HG03097 (cell line): ENCODE data around the gene AGAP3.

ENCODE experiments used
- ATAC-seq: cut with Tn5 transposase; IDR thresholded peaks from one replicate; pipeline ENCODE4 v1.9.1; 2021; ENCODE audit not compliant: unreplicated experiment, low FRiP score

AGAP3 gene

DNA sequence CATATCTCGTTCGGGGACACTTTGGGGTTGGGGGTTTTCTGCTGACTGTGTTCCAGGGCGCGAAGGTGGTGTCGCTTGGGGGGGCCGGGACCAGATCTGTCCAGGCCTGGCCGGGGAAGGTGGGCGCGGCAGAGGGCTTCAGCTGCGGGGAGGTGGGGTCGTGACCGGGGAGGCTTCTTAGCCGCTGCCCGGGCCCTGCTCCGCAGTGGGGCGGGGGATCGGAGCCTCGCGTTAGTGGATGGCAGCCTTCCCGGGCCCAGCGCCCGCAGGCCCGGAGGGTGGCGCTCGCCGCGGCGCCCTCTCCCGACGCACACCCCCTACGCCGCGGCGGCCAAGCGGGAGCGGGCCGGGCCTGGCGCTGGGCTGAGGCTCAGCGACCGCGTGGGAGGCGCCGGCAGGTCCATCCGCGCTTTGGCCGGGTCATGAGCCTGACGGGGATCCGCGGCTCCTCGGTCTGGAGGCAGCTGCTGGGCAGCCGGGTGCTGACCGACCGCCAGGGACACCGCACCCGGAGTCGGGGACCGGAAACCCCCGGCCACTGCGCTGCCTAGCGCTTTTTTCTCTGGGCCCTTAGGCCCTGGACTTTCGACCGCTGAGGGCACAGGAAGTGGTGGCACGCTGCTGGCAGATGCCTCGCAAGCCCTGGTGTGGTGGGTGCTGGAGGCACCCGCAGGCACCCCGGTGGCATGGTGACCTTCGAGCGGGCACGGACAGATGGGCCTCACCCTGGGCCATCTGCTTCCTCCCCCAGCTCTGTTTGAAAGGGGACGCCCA is 1.2 kb downstream of the AGAP3 start:
- no peak for ATAC-seq

DNA sequence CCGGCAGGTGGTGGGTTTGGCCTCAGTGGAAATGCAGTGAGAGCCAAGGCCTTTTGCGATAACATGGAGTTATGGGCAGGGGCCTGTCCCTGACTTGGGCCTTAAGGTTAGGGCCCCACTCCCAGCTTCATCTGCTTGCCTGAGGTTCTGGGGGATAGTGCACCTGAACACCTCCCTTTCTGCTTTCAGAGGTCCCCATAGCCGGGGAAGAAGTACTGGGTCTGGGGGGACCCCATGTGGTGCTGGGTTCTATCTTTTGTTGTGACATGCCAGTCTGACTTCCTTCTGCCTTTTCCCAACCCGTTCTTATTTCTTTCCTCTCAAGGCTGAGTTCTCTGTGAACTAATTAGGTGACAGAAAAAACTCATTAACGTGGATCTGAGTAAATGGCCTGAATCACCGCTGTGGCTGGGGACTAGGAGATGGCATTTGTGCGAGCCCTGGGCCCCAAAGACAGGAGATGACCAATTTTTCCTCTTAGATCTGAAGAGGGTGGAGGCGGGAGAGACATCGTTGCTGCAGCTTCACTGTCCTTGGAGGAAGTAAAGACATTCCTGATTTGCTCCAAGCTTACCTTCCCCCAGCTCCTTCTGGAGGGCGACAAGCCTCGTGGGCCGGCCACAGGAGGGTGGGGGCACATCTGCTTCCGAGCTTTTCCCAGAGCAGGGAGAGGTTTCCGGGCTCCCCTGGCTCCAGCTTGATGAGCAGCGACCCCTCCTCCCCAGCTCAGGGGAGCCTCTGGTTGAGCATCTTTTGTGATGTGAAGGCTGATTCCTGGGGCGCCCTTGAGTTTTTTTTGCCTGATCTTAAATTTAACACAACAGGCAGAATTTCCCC is 2.0 kb downstream of the AGAP3 start:
- no peak for ATAC-seq

DNA sequence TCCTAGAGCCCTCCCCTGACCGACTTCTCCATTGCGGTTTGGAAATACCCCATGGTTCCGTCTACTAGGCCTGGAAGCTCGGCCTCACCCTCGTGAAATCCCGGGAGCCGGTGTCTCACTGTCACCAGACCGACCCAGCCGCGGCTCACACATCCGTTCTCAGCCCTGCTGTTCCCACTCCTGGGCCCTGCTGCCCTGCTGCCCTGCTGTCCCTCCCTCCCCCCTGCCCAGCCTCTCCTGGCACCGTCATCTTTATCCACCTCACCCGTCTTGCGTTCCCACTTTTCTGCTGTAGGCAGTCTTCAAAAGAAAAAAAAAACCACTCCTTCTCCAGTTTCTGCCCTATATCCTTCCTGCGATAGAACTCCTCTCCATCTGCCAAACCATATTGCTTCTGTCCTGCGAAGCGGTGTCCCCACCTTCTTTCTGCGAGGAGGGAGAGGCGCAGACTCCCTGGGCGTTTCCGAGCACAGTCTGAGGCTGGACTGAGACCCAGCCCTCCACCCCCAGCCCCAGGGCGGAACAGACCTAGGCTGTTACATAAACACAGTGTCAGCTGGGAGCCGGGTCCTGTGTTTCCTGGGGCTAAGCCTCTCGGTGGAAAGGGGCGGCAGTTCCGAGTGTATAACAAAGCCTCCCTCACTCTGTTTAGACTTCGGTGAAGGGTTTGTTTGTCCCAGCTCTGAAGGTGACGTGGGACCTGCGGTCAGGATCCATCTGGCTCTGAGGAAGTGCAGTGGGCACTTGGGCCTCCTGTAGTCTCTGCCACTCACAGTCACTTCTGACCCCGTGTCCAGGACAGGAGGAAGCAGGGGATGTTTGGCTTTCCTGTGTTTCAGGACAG is 2.8 kb downstream of the AGAP3 start:
- no peak for ATAC-seq

DNA sequence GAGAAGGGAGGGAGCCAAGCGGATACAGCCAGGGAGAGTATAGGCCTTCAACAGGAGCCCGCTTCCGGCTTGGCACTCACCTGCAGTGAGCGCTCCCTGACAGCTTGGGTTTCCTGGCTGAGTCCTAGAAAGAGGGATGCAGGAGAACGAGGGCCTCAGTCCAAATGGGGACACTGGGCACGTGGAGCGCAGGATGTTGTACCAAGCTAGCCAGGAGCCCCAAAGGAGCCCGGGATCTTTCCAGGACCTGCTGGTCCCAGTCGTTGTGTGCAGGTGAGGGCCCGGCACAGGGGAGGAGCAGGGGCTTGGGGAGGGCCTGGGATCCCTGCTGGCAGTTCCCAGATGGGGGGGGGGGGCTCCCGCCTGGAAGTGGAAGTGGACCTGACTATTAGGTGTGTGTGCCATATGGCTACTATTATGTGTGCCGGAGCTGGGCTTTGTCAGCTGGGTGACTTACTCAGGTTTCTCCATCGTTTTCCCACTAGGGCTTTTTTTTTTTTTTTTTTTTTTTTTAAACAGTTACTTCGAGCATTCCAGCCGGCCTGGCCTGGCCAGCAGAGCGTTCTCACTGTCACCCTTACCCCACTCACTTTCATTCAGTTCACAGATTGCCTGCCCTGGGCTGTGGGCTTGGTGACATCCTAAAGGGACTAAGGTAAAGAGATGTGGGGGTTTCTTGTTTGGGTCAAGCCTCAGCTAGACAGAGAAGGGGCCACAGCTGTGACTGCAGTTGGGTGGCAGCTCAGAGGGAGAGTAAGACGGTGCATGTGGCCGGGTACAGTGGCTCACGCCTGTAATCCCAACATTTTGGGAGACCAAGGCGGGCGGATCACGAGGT is 3.8 kb downstream of the AGAP3 start:
- ATAC-seq, result no peak

DNA sequence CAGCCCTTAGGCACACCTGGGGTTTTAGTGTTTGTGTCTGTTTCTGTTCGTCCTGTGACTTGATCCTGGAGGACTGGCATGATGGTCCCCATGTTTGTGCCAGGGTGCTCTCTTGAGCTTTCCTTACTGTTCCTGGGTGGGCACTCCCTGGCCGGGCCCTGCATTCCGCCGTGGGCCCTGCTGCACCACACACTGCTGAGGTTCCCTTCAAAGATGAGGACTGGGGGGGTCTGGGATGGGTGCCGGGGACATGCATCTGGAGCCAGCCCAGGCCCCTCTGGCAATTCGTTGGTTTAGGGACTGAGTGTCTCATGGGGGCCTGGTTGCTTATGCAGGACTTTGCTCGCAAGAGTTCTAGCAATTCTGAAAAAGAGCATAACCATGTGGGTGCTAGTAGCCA is 4.7 kb downstream of the AGAP3 start:
- ATAC-seq, result no peak

DNA sequence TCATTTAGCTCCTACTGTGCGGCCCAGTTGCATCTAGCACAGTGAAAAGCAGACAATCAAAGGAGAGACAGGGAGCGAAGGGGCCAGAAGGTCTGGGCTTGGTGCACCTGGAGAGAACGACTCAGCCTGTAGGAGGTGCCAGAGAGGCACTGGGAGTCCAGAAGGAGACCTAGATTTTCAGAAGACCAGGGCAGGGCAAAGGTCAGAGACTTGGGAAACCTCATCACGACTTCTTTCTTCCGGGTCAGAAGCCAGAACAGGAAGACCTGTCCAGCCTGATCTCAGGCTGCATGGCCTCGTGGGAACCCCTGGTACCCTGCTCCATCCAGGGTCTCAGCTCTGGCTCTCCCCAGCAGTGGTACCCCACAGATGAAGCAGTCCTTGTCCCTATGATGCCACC is 5.2 kb downstream of the AGAP3 start:
- ATAC-seq, result no peak

DNA sequence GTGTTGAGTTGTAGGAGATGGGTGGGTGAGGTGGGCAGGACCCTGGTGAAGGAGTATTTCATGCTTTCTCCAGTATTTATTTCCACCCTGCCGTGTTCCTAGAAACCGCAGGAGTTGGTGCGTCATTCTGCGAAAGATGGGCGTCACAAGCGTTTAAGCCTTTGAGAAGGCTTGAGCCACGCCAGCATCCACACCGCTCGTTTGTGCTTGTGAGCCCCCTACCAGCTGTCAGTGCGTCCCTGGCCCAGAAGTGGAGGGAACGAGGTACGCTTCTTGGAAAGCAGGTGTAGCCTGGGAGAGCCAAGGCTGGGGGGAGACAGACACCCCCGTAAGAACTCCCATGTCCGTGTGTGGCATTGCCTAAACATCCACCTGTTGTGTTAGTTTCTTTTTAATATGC is 5.7 kb downstream of the AGAP3 start:
- ATAC-seq, result no peak

DNA sequence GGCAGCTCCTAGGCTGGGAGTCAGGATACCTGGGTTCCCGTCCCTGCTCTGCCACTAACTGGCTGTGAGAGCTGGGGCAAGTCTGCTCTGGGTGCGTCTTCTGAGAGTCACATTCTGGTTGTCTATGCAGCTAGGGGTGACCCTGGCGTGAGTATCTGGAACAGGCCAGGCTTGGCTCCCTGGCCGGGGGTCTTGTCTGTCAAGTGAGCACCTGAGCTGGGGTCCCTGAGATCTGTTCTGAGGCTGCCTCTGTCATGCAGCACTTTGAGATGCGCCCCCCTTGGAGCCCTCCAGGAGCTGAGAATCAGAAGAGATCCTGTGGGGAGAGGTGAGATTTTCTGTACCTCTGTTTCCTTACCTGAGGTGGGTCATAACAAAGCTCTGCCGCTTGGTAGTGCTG is 7.5 kb downstream of the AGAP3 start:
- ATAC-seq, result no peak

DNA sequence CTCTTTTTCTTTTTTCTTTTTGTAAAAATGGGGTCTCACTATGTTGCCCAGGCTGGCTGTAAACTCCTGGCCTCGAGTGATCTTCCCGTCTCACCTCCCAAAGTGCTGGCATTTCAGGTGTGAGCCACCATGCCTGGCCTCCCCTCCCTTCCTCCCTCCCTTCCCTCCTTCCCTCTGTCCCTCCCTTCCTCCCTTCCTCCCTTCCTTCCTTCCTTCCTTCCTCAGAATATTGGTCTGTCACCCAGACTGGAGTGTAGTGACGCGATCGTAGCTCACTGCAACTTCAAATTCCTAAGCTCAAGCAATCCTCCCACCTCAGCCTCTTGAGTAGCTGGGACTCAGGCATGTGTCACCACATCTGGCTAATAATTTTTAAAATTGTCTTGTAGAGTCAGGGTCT is 8.4 kb downstream of the AGAP3 start:
- no peak for ATAC-seq

DNA sequence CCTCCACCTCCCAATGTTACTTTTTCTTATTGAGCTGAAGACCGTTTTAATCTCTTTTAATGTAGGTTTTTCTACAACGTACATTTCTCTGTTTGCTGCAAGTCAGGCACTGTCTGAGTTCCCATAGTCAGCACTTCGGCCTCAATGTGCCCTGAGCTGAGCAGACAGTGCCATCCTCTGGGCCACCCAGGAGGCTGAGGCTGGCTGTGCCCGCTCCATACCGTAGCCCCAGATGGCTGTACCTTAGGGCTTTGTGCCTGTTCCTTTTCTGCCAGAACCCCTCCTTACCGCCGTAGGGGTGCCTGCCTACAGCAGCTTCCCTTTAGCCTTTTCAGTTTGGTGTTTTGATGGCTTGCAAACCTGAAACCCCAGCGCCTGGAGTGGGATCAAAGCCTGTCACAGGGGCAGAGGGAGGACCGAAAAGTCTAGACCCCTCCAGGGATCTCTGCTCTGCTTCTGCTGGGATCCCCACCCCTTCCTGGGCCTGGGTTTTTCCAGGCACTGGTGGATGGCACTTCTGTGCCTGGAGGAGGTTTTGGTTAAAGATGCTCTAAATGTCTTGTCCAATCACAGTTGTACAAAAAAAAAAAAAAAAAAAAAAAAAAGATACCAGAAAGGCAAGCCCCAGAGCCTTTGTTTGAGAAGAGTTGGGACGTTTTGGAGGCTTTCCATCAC is 9.0 kb downstream of the AGAP3 start:
- ATAC-seq, result no peak

DNA sequence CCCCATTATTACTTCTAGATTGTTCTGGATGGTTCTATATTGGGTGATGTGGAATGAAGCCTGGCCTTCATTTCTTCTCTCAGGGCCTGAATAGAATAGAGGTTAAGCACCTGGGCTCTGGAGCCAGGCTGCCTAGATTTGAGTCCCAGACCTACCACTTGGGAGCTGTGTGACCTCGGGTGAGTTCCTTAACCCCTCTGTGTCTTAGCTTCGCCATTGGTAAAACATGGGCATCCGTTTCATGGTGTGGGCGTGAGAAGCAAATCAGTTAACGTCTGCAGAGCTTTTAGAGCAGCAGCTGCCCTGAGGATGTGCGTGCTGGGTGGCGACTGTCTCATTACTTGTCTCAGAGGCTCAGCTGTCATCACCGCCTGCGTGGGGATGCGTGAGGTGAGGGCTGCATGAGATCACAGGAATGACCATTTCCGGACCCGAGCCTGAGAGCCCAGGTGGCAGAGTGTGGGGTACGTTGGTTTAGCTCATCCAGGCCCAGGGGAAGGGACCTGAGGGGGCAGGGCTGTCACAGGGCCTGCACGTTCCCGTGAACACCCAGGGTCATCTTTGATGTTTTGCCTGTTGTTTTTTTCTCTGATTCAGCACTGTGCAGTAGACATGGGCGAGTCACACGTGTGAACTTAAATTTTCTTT is 9.7 kb downstream of the AGAP3 start:
- no peak for ATAC-seq

DNA sequence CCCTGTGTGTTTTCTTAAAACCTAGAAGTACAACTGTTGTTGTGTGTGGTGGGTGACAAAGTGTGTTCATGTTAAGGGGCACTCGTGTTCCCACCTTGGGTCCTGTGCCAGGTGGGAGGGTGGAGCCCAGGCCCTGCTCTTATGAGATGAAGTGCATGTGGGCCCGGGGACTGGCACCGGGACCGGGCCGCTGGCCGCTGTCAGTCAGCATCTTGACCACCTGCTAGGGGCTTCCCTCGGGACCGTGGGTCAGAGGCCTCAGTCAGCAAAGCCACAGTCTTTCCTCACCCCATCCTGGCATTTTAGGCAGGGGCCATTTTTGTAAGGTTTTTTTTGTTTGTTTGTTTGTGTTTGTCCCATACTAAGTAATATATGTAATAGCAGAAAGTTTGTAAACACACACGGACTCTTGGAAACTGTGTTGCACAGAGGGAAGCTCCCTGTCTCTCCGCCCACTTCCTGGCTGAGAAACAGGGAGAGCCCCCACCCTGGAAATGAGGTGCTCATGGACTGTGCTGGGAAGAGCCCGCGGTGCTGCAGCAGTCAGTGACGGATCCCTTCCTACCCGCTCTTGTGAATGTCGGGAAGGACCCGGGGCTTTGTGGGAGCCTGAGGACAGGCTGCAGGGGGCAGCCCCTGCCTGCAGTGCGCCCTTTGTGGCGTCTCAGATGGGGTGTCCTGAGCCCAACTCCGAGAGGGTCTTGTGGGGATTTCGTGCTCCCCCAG is 13.4 kb downstream of the AGAP3 start:
- no peak for ATAC-seq

DNA sequence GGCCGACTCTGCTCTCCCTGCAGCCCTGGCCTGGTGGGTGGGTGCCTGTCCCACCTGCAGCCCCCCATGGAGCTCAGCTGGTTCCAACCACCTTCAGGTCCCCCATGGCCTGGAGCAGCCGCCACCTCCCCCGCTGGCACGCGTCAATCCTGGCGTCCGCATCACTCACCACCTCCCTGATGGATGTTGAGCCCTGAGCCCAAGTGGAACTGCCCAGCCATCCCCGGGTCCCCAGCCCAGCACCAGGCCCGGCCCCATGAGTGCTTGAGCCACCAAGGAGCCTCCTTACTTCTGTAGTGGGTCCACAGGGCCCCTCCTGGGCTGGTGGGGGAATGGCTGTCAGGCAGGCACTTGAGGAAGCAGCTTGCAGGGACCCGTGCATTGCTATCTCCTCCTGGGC is 14.6 kb downstream of the AGAP3 start:
- no peak for ATAC-seq

DNA sequence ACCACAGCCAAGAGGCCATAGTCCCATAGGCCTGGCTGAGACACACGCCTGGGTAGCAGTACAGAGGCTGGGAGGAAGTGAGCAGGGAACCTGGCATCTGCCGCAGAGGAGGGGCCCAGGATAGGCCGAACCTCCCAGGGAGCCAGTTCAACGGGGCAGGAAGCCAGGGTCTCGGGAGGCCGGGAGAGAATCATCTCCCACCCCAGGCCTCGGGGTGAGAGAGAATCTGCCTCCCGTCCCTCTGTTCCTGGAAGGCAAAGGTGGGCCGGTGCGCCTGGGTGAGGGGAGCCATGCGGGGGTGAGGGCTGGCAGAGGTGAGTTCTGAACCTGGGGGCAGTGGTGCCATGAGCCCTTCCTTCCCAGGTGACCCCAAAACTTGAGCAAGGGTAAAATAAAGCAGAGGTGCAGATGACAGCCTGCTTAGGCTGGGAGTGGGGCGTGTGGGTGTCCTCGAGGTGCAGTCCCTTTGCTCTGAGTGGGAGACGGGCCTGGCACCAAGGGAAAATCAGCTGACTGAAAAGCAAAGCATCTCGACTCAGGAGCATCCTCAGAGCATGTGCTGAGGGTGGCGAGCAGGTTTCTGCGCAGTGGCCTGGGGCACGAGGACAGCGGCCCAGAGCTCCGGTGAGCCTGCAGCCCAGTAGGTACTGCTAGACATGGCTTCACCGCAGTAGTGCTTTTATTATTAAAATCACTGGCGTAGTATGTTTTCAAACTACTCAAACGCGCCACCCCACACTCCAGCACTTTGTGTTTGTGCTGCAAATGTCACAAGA is 15.5 kb downstream of the AGAP3 start:
- ATAC-seq, result no peak

DNA sequence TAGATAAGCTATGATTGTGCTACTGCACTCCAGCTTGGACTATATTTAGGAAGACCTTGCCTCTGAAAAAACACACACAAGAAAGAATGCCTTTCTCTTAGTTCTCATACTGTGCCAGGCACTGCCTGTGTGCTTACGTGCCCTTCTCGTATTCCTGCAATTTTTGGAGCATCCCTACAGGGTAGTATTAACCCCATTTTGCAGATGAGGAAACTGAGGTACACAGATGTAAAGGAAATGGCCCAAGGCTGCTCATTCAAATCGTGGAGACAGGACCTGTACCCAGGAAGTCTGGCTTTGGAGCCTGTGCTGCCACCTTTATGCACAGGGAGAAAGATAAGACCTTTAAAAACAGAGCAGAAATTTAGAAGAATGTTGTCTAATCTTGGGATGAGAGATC is 16.7 kb downstream of the AGAP3 start:
- no peak for ATAC-seq

DNA sequence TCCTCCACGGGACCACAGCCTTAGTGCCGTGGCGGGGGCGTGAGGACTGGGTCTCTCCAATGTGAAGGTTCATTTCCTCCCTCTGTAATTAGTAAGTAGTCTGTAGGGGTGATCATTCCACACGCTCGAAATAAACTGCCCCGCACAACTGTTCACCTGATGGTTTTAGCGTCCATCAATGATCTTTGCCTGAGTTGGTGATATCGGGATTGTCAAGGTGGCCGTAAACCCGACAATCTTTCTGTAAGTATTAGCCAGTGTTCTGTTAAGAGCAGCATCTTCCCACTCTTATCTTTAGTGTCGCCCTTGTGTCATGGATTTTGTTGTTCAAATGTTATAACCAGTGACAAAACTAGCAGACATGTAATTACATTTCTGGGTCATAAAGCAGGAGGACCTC is 17.7 kb downstream of the AGAP3 start:
- ATAC-seq, result no peak

DNA sequence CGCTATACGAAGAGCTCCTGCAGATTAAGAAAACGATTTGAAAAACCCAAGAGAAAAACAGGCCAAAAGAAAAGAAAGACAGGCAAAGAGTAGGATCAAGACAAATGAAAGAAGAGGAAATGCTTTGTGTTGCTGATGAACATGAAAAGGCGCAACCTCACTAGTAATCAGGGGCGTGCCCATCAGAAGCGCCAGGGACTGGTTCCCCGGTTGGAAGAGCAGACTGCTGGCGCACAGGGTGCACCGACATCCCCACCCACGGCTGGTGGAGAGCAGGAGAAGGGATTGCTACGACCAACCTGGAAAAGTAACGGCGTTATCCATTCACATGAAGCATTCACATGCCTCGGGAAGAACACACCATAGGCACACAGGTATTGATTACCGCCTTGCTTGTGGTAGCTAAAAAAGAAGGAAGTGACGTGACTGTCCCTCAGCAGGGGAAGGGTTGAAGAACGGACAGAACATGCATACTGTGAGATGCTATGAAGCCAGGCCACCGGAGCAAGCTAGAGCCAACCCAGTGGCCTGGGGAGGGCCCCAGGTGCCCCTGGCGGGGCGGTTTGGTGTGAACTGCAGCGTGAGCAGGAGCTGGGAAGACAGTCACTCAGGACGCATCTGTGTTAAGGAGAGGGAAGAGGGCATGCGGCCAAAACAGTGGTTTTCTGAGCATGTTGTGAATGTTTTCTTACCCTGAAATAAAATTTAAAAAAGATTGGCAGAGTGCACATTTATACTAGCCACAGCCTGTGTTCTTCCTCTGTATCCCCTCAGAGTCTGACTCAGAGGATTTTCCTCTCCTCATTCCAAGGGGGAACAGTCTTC is 18.3 kb downstream of the AGAP3 start:
- no peak for ATAC-seq
